NCI-H1436 treated with DMSO at 0.1 percent for 48 hours (cell line): ENCODE results near the gene APOO.

Source experiments
- DNase-seq: peaks from one replicate; lab custom pipeline; 2025; lab: John Stamatoyannopoulos, UW

The APOO gene

GRCh38 chrX:23784470-23785331 lies 123.0 kb downstream of the APOO start:
- DNase-seq = no peak

GRCh38 chrX:23783589-23784469 lies 123.9 kb downstream of the APOO start:
- no peak for DNase-seq
